Fibroblast of upper back skin (primary cell): ENCODE results near the gene IL6ST.

ENCODE experiments used
- DNase-seq: peaks from one replicate; pipeline ENCODE4 v3.0.0-alpha.2; 2013

IL6ST gene

GRCh38 chr5:55917402-55918086 lies 77.2 kb downstream of the IL6ST start:
- no peak for DNase-seq

- DNase-seq, result no peak
Observed at GRCh38 chr5:55916986-55917385, 77.8 kb downstream of the IL6ST start.

- no peak for DNase-seq
Observed at GRCh38 chr5:55915783-55916182, 79.0 kb downstream of the IL6ST start.

- DNase-seq, result no peak
Observed at GRCh38 chr5:55914971-55915370, 79.8 kb downstream of the IL6ST start.

GRCh38 chr5:55913466-55914413 lies 81.0 kb downstream of the IL6ST start:
- peak; percentile 48 for DNase-seq

- DNase-seq, result peak; percentile 78
Observed at GRCh38 chr5:55911784-55912653, 82.7 kb downstream of the IL6ST start.

GRCh38 chr5:55908804-55909203 lies 86.0 kb downstream of the IL6ST start:
- no peak for DNase-seq

- no peak for DNase-seq
Observed at GRCh38 chr5:55907927-55908326, 86.8 kb downstream of the IL6ST start.

GRCh38 chr5:55905251-55905650 lies 89.5 kb downstream of the IL6ST start:
- no peak for DNase-seq

- DNase-seq, result peak; percentile 18
Observed at GRCh38 chr5:55904152-55904551, 90.6 kb downstream of the IL6ST start.

- no peak for DNase-seq
Observed at GRCh38 chr5:55903121-55903701, 91.6 kb downstream of the IL6ST start.

GRCh38 chr5:55902696-55903095 lies 92.1 kb downstream of the IL6ST start:
- DNase-seq, result peak; percentile 31

- DNase-seq, result no peak
Observed at GRCh38 chr5:55900776-55901175, 94.0 kb downstream of the IL6ST start.

GRCh38 chr5:55900068-55900467 lies 94.7 kb downstream of the IL6ST start:
- DNase-seq, result no peak

GRCh38 chr5:55899344-55899743 lies 95.4 kb downstream of the IL6ST start:
- DNase-seq, result peak; percentile 61

GRCh38 chr5:55897905-55898304 lies 96.9 kb downstream of the IL6ST start:
- peak; percentile 100 for DNase-seq

- DNase-seq, result no peak
Observed at GRCh38 chr5:55897206-55897894, 97.4 kb downstream of the IL6ST start.

- peak; percentile 18 for DNase-seq
Observed at GRCh38 chr5:55896663-55897062, 98.1 kb downstream of the IL6ST start.

GRCh38 chr5:55896238-55896637 lies 98.5 kb downstream of the IL6ST start:
- no peak for DNase-seq

GRCh38 chr5:55895346-55895745 lies 99.4 kb downstream of the IL6ST start:
- DNase-seq, result peak; percentile 20

GRCh38 chr5:55894135-55894534 lies 100.6 kb downstream of the IL6ST start:
- DNase-seq, result no peak

- peak; percentile 20 for DNase-seq
Observed at GRCh38 chr5:55892479-55892878, 102.3 kb downstream of the IL6ST start.
